ENCODE data around the gene ATXN10.

The ATXN10 gene

GRCh38 chr22:45735273-45735672 is 63.6 kb downstream of the ATXN10 start:
- no peak overlapping the region for H3K4me3 ChIP-seq (ENCODE audit: low read depth, low read length)
- DNase-seq (ENCODE audit: low read depth, low spot score) = no peak
- TF ChIP-seq CTCF (IDR thresholded peaks at IDR 0.05; ENCODE audit: low read depth, low read length) = no peak
- in situ Hi-C loops (cut with HindIII; ENCODE audit: low sequenced_read_pairs) = no loop called here

- no peak for TF ChIP-seq CTCF (IDR thresholded peaks at IDR 0.05; ENCODE audit: low read depth, low read length)
- H3K4me3 ChIP-seq (ENCODE audit: low read depth, low read length) = no peak overlapping the region
- DNase-seq (ENCODE audit: low read depth, low spot score) = no peak
- in situ Hi-C loops (cut with HindIII; ENCODE audit: low sequenced_read_pairs) = no loop called here
Measured at GRCh38 chr22:45738206-45738605, 66.6 kb downstream of the ATXN10 start.

- TF ChIP-seq CTCF (IDR thresholded peaks at IDR 0.05; ENCODE audit: low read depth, low read length) = no peak
- in situ Hi-C loops (cut with HindIII; ENCODE audit: low sequenced_read_pairs) = no loop called here
- DNase-seq (ENCODE audit: low read depth, low spot score) = no peak
- no peak overlapping the region for H3K4me3 ChIP-seq (ENCODE audit: low read depth, low read length)
Measured at GRCh38 chr22:45740236-45740635, 68.6 kb downstream of the ATXN10 start.

- peak; percentile 50 for DNase-seq (ENCODE audit: low read depth, low spot score)
- in situ Hi-C loops (cut with HindIII; ENCODE audit: low sequenced_read_pairs) = no loop called here
- no peak for TF ChIP-seq CTCF (IDR thresholded peaks at IDR 0.05; ENCODE audit: low read depth, low read length)
- H3K4me3 ChIP-seq (ENCODE audit: low read depth, low read length) = no peak overlapping the region
Measured at GRCh38 chr22:45742866-45743450, 71.3 kb downstream of the ATXN10 start.

GRCh38 chr22:45743687-45744086 is 72.1 kb downstream of the ATXN10 start:
- in situ Hi-C loops (cut with HindIII; ENCODE audit: low sequenced_read_pairs) = no loop called here
- DNase-seq (ENCODE audit: low read depth, low spot score) = no peak
- H3K4me3 ChIP-seq (ENCODE audit: low read depth, low read length) = no peak overlapping the region
- no peak for TF ChIP-seq CTCF (IDR thresholded peaks at IDR 0.05; ENCODE audit: low read depth, low read length)

- in situ Hi-C loops (cut with HindIII; ENCODE audit: low sequenced_read_pairs) = no loop called here
- no peak for TF ChIP-seq CTCF (IDR thresholded peaks at IDR 0.05; ENCODE audit: low read depth, low read length)
- DNase-seq (ENCODE audit: low read depth, low spot score) = no peak
- H3K4me3 ChIP-seq (ENCODE audit: low read depth, low read length) = no peak overlapping the region
Measured at GRCh38 chr22:45744442-45744841, 72.8 kb downstream of the ATXN10 start.

GRCh38 chr22:45750626-45751025 is 79.0 kb downstream of the ATXN10 start:
- DNase-seq (ENCODE audit: low read depth, low spot score) = no peak
- in situ Hi-C loops (cut with HindIII; ENCODE audit: low sequenced_read_pairs) = no loop called here
- H3K4me3 ChIP-seq (ENCODE audit: low read depth, low read length) = no peak overlapping the region
- no peak for TF ChIP-seq CTCF (IDR thresholded peaks at IDR 0.05; ENCODE audit: low read depth, low read length)

Data from astrocyte of the spinal cord (primary cell).